GM19397 (cell line): Measurements from ENCODE around the gene STPG1.

Source experiments
- ATAC-seq: cut with Tn5 transposase; IDR thresholded peaks from one replicate; pipeline ENCODE4 v1.9.1; 2021; ENCODE audit warnings: mild to moderate bottlenecking, moderate library complexity; ENCODE audit not compliant: unreplicated experiment

Gene STPG1

DNA sequence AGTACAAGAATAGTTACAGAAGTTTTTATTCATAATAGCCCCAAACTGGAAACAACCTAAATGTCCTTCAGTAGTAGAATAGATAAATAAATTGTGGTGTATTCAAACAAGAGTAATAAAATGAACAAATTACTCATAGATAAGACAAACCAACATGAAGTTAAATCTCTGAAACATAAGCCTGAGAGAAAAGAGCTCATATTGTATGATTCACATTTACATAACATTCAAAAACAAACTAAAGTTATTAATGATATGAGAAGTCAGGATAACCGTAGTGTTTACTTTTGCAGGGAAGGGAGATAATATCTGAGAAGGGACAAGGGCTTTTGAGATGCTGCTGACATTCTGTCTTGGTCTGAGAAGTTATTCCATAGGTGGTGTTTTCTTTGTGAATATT is 13.5 kb downstream of the STPG1 start:
- ATAC-seq = no peak

DNA sequence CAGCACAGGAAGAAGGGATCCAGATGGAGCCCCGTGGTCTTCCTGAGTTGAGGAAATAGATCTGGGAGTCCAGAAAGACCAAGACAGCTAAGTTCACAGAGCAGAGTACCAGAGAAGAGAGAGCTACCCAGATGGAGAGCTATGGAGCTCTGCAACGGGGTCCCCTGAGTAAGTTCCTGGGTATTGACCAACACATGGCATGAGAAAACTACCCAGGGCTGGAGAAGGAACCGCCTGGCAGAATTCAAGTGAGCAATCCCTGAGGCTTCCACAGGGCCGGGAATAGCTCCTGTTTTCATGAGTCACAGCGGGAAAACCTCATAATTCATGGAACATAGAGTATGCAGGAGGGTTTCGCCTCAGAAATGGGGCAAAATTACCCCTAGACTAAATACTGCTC is 19.7 kb downstream of the STPG1 start:
- no peak for ATAC-seq

DNA sequence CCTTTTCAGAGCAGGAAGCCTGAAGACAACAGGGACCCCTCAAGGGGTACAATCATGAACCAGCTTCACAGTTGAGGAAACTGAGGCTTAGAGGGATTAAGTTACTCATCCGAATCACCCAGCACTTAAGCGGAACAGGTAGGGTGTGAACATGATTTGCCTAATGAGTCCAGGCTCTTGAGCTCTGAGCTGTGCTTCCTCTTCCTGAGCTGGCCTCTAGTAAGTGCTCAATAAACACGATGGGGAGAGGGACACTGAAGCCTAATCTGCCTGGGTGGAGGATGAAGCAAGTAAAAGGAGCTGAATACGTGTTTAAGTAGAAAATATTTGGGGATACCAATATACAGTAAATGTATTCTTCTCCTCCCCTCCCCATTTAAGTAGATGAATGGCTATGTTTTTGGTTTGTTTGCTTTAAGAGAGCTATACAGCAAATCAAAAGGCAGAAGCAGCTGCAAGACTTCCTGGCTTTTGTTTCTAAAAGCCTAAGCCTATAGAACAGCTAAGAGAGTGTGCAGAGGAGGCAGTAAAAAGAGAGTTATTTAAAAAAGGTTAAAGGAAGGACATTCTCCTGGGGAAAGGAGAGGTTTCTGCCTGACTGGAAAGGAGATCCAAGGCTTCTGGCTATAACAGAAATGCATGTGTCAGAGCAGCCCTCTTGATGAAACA is 20.5 kb downstream of the STPG1 start:
- ATAC-seq = peak; percentile 40

DNA sequence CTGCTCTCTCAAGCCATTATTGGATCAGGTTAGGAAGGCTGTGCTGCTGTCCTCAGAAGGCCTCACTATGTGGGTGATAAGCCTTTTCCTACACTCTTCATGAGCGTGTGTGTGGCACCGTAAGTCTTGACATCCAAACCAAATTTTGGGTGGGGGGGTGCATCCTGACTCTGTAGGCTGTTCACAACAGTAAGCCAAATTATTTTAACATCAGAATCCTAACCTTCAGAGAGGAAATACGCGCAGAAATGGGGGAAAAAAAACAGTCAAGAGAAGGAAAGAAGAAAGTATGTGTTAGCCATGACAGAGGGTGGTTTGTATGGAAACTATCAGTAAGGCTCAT is 21.0 kb downstream of the STPG1 start:
- no peak for ATAC-seq

DNA sequence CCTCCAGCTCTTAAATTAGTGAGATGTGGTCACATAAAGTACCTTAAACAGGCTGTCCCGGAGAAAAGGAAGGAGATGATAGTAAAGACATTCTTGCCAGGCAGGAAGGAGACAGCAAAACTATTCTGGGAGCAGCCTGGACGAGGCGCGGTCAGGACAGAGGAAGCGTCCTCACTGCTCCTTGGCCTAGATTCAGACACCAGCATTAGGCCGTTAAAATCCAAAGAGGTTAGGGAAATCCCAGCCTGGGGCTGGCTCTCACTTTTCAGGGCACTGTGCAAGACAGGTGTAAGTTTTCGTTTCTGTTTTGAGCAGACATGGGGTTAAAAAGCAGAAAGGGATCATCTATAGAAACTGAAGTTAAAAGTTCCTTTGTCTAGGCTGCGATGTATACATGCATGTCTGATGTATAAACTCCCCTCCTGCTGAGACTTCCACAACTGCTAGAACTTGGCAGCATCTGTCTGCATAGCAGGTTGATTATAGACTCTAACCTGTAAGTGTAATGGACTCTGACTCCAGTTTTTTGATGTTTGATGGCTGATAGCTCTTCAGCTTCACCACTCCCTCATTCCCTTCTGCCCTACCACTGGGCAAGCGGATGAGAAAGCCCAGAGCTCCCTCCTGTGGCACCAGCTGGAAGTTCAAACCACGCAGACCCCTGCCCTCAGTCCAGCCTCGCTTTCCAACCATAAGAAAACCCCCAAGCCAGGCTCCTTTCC is 21.5 kb downstream of the STPG1 start:
- peak; percentile 46 for ATAC-seq

DNA sequence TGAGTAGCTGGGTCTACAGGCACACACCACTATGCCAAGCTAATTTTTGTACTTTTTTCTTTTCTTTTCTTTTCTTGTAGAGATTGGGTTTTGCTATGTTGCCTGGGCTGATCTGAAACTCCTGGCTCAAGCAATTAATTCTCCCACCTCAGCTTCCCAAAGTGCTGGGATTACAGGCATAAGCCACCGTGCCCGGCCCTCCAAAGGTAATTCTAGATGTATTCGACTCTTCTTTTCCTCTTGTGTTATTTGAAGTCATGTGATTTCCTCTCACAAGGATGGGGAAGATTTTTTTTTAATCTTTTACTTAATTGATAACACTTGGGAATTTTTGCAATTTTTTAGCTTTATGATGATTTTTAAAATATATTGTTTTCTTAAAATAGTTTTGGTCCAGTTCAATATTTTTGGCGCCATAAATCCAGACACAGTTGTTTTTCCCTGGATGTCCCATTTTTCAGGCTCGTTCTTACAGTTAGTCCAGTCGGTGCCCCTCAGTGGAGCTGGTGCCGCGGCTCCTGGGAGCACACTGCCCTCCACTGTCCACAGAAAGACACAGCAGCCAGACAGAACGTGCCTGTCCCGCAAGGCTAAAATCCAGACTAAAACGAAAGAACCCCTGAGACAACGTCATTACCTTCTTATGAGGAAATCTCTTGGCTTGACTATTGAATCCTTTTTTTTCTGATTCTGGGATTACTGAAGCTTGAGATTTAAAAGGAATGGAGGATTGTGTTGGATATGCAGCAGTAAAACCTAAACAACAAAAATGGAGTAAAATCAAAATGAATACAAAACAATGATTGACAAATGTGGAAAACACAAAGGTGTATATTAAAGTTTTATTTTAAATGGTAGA is 22.4 kb downstream of the STPG1 start:
- no peak for ATAC-seq

DNA sequence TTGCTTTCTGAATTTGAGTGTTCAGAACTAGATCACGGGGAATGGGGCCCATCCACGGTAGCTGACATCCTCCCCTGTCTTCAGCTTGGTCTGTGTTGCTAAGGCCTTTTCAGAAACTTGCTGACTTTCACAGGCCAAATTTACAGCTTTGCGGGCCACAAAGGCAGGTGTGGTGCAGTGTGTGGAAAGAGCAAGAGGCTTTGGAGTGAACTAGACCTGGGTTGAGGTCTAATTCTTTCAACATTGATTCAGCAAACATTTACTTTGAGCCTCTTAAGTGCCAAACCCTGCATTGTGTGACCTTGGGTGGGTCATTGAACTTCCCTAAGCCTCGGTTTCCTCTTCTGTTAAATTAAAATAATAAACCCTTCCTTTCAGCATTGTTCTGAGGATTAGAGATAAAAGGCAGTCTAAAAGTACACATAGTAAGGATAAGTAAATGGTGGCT is 24.3 kb downstream of the STPG1 start:
- ATAC-seq = no peak

DNA sequence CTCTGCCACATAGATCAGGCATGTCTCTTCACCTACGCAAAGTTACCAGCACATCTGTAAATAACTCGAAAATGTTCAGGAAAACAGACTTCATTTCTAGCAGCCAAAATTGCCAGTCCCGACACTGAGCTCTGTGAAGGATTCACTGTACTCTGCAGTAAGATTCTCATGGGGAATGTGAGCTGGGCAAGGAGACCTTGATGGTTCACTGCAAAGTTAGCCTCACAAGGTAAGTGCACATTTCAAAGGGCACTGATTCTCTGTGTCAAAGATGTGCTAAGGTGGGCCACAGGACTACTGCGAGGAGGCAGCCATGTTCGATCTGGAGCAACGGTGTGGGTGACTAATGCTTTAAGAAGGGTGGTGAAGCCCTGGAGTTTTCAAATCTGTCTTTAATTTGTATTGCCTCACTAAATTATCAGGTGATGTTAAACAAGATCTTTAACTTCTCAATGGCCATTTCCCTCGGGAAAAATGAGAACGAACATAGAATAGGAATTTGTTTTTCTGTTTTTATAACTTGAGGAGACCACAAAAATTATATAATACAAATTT is 25.2 kb downstream of the STPG1 start:
- ATAC-seq = no peak

DNA sequence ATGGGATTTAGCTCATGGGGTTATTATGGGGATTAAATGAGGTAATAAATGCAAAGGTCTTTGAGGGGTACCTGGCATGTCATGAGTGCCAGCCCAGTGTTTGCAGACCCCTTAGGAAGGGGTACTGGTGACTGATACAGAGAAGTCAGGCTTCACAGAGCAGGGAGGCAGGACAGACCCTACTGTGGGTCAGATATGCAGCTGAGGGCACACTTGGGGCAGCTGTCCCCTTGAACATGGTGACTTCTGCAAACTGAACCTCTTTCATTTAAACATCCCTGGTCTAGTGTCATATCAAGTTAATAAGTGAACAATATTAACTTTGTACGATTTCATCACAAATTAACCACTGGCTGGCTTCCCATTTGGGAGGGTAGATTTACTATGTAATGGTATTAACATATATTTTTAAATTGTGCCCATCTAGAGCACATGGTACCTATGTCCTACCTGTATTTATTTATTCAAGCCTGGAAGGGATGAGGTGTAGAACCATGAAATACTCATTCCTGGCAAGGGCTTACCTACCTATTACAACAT is 25.9 kb downstream of the STPG1 start:
- ATAC-seq = no peak

DNA sequence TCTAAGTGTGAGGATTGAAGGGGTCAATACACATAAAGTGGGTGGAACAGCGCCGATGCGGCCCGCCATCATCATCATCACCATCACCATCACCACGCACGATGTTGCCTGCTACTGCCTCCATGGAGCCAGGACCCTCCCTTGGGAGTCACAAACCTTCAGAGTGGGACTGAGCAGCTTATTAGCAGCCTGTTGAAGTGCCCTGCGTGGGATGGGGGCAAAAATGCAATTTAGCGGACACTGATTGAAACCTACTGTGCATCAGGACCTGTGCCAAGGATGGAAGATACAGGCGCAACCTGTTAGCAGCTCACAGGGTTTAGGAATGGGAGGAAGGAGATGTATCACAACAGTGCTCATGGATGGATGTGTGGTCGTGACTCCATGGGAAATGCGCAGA is 26.7 kb downstream of the STPG1 start:
- ATAC-seq = no peak

DNA sequence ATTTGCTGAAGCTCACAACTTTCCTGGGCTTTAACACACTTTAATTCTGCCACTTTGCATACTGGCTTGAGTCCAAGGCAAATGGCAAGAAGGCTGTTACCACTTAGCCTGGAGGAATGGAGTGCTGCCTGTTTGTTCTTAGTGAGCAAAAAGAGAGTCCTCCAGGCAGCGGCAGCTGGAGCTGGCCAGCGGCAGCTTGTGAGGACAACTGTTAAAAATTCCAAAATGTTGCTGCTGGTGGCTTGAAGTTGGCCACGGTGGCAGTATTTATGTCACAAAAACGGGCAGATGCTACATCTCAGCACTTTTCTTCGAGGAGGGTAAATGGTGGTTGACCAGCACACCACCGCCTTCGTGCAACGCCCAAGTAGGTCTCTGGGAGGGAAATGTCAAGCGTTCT is 27.3 kb downstream of the STPG1 start:
- ATAC-seq = no peak

DNA sequence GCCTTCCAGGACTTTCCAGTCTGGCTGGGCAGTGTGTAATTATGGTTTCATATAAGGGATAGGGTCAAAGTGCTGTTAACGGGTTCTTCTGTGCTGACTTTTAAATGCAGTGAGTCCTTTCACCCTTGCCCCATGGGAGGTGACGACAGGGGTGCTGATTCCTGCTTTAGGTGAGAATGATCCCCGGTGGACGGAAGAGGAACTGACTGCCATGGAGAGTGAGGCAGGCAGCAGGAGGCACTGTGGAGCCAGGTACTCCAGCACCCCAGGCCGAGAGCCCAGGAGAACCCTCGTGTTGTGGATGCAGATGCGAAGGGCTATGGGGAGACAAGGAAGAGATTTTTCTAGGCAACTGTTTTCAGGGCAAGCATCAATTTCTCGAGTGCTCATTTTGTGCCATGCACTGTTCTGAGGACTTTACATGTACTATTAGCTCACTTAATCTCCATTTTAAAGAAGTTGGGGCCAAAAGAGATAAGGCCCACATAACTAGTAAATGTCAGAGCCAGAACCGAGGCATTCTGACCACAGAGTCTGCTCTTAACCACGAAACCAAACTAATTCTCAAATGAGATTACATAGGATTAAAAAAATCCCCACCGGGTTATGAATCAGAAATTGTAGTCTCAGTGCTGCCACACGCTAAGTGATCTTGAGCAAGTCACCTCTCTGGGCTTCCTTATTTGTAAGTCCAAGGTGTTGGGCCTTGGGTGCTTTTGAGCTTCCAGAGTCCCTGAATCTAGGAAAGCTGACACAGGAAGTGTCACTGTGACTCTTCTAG is 28.2 kb downstream of the STPG1 start:
- no peak for ATAC-seq

DNA sequence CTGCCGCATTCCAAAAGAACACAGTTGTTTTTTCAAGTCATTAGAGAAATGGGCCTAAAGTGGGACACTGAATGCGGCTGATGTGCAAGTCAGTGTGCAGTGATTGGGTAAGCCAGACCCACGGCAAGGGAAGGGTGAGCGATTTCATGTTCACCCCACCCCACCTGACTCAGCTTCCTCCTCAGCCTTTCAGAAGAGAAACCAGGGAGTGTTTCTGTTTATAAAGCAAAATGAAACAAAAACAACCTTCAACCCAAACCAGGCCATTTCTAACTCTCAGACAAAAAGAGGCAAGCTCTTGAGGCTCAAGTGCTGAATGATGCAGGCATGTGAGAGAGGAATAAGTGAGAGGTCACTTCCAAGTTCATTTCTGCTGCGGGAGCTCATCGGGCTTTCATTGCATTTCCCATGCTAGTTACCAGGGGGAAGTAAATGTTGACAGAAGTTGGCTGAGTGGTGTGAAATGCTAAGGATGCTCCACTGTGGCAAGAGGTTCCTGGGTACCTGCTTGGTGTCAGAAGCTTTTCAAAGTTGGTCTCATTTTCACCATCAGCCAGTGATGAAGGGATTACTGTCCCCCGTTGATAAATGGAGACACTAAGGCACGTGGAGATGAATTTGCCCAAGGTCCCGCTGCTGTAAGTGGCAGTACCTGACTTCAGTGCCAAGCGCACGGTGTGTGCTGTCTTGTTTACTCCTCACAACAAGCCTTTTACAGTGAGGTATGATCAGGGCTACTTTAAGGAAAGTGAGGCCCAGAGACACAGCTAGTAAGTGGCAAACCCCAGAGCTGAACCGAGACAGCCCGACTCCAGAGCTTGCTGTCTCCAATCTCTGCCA is 29.1 kb downstream of the STPG1 start:
- ATAC-seq = no peak

DNA sequence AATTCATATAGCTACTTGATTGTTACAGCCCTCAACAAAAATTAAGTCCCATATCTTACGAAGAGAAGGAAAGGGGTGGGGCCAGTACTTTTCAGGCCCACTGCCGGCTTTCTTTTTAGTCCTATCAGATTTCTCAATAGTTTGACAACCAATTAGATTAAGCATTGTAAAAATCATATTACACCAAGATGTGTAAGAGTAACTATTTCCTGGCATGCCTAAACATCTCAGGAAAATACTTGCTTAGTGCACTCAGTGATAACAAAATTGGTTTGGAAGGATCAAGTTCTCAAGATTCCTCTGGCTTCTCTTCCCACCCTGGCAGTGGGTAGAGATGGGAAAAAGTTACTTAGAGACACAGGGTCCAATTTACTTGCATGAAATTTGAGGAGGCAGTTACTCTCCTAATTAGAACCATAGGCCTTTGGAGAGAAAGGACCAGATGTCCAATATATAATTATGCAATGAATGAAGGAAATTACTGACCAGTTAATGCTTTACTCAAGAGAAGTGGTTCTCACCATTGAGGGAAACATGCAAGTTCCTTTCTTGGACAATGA is 30.1 kb downstream of the STPG1 start:
- ATAC-seq = no peak

DNA sequence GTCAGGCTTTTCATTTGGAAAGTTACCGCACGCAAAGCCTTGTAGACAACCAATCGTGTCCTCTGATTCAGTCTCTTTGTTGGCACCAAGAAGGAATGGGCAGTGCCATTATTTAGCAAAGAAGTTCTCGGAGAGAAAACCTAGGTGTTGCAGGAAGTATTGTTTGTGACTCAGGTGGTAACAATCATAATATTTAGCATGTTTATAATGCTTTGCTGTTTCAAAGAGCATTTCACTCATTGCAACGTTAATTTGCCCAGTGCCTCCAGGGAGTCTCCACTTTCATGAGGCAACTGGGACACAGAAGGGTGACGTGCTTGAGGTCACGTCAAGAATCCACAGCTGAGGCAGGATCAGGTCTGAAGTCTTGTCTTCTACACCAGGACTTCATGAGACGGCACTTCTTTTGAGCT is 31.4 kb downstream of the STPG1 start:
- no peak for ATAC-seq

DNA sequence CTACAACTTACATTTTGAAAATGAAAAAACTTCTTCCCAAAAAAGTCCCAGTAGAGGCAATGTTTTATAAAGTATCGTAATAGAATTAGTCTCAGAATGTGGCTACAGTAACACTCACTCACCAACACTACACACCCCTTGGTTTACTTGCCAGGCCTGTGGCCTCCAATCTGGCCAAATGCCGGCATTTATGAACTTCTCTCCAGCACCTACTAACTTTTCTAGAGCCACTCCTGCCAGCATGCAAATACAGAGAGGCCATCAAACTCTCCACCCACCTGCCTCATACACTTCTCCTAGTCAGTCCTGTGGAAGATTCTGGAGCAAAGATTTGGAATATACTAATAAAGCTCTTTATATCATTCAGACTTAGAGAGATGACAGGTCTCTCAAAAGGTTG is 32.3 kb downstream of the STPG1 start:
- no peak for ATAC-seq

DNA sequence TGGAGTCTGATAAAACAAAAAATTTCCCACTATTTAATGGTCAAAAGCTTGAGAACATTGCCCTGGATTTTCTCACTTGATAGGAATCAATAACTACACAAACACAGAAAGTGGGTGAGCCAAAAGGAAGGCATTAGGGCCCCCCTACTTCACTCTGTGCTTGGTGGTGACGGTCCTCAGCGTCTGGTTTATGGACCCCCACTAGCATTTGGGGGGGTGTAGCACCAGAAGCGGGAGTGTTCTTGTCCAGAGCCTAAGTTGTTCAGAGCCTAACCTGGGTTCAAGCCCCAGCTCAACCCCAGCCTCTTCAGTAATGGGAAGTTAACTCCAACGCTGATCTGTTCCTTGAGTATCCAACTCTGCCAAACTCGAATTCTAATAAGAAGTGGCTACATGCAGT is 33.1 kb downstream of the STPG1 start:
- no peak for ATAC-seq

DNA sequence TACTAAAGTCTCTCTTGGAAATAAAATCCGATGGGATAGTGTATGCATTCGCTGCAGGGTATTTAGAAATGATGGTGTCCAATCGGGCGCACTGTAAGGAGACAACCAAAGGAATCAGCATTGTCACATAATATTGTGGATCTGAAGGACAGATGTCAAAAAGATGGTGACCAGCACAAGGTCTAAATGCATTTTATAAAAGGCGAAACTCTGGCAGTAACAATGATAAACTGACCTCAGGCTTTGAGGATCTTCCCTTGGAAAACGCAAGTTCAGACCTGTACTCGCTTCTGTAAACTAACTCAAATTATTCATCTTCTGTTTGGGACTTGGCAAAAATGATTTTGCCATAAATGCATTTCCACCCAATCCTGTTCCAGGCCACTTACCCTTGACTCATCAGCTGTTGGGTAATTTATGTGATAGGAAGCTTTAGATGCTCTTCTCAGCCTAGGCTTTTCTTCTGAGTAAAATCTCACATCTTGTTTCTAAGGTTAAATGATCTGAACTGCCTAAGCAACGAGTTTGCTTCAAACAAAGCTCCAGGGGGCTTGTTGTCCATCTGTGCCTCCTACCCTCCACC is 33.8 kb downstream of the STPG1 start:
- no peak for ATAC-seq
